Aorta (tissue), 5 donors: ENCODE results near the gene FRMD5. TPM values are rescaled to one million over a fixed set of nuclear protein-coding genes. Genes with fewer than 3 reads are reported as not detected.

Experiments
- ATAC-seq: fragments of 200-7000 bp; cut with Tn5 transposase; one replicate; pipeline ENCODE4 v1.9.1; 2022; ENCODE audit warnings: moderate library complexity; ENCODE audit not compliant: low FRiP score
- DNase-seq, 2 donors: peaks; one replicate each; pipeline ENCODE4 v3.0.0-alpha.2; 2020
- H3K27ac ChIP-seq, 2 donors: one replicate each; pipeline ENCODE4 v1.5.1; 2013; ENCODE audit warnings: low read length in 2 of 2, mild to moderate bottlenecking in 2 of 2, moderate library complexity in 2 of 2, control low read depth in 1 of 2, inconsistent platforms in 1 of 2, low read depth in 1 of 2
- H3K27me3 ChIP-seq, 2 donors: one replicate each; pipeline ENCODE4 v1.6.1; 2013; ENCODE audit warnings: control low read depth in 1 of 2, low read length in 1 of 2, mild to moderate bottlenecking in 1 of 2, moderate library complexity in 1 of 2; ENCODE audit not compliant: insufficient read depth in 2 of 2, control insufficient read depth in 1 of 2
- H3K36me3 ChIP-seq, 2 donors: one replicate each; pipeline ENCODE4 v1.6.1; 2013; ENCODE audit warnings: control low read depth in 1 of 2, low read length in 1 of 2, mild to moderate bottlenecking in 1 of 2; ENCODE audit not compliant: insufficient read depth in 2 of 2, control insufficient read depth in 1 of 2
- H3K4me1 ChIP-seq, 2 donors: one replicate each; pipeline ENCODE4 v1.6.1; 2013; ENCODE audit warnings: low read length in 2 of 2, control low read depth in 1 of 2, mild to moderate bottlenecking in 1 of 2, moderate library complexity in 1 of 2; ENCODE audit not compliant: insufficient read depth in 2 of 2, control insufficient read depth in 1 of 2
- H3K4me3 ChIP-seq, 2 donors: one replicate each; pipeline ENCODE4 v1.5.1; 2013; ENCODE audit warnings: low read length in 2 of 2, control low read depth in 1 of 2, mild to moderate bottlenecking in 1 of 2
- H3K9me3 ChIP-seq: one replicate; pipeline ENCODE4 v1.6.1; 2013; ENCODE audit warnings: mild to moderate bottlenecking, low read length; ENCODE audit not compliant: control insufficient read depth
- WGBS, 2 donors: extraction: QIAGEN DNeasy Blood & Tissue Kit; methylation state at CpG; one replicate each; pipeline ENCODE4 v1.1.7; 2013; 5-methylcytosine and 5-hydroxymethylcytosine counted together
- intact Hi-C, 2 donors: fragments of 100-400 bp; cut with DNase I; formaldehyde crosslinking; loops; one replicate each; pipeline versions ENCODE4 v1.14.2 to v1.15.0; 2022
- polyA plus RNA-seq, 2 donors: library from polyadenylated mRNA; stranded (reverse); fragments of 200-250 nt; gene quantifications; one replicate each; pipeline ENCODE4 v1.2.3, GENCODE V29; 2013
- total RNA-seq, 2 donors: library from RNA; stranded (reverse); fragmentation: NEBNext Ultra II Directional; extraction: Animal tissue kit (Norgen Biotek cat#: 25700); gene quantifications; one replicate each; pipeline ENCODE4 v1.2.1, GENCODE V29; 2021
- donor health status: healthy with polysubstance abuse.
- donor health status: Bipolar disorder and iron deficiency.
- donor health status: DM: no; HTN: no; CAD: no.
- donor health status: DM: no; HTN: no; CAD: no.
- donor health status: DM: yes; HTN: yes; CAD: no.

FRMD5 gene
- total and polyA plus RNA-seq, 4 donors = 0.18 to 0.88 (median 0.58) TPM

DNA sequence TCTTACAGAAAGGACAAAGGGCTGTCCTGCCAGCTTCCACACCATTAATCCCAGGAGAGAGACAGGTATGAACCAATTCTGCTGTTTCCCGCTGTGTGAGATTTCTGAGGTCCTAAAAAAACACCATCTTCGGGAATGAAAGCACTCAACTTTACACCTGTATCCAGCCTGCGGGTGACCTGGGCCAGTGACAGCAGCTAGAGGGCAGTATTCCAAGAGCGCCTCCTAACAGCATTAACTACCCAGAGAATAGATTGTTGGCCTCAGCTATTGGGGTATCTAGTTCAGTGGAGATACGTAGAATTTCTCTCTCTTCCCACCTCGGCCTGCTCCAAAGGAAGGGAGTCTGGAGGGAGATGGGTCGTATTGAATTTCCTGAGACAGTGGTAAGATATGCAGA is 313.1 kb downstream of the FRMD5 start:
- Histone ChIP-seq H3K27ac (no peak overlapping the region), H3K4me3 (no peak overlapping the region), H3K4me1 (no peaks in the 10 kb centered on the region), H3K36me3 (no peaks in the 10 kb centered on the region), H3K9me3 (no peaks in the 10 kb centered on the region), H3K27me3 (no peaks in the 10 kb centered on the region)
- intact Hi-C loops = no loop called here
- no peak for DNase-seq
- ATAC-seq = no peak
- 87 to 88% methylated on average over 7 of the region's 7 CpGs for WGBS, 2 donors

- no peaks in the 10 kb centered on the region for H3K9me3 ChIP-seq
- ATAC-seq (no peak), DNase-seq (no peak)
- no peak overlapping the region for H3K4me3 ChIP-seq
- H3K27ac ChIP-seq = no peak overlapping the region
- H3K36me3 ChIP-seq = no peaks in the 10 kb centered on the region
- H3K4me1 ChIP-seq = no peaks in the 10 kb centered on the region
- no peaks in the 10 kb centered on the region for H3K27me3 ChIP-seq
- intact Hi-C loops = no loop called here
- WGBS, 2 donors = 90 to 93% methylated on average over 4 of the region's 4 CpGs
These were observed 313.8 kb downstream of the FRMD5 start for GRCh38 chr15:43881245-43881644.

GRCh38 chr15:43880406-43881194 is 314.5 kb downstream of the FRMD5 start:
- 86 to 87% methylated on average over 5 of the region's 5 CpGs for WGBS, 2 donors
- DNase-seq (no peak), ATAC-seq (no peak)

GRCh38 chr15:43879386-43880355 is 315.4 kb downstream of the FRMD5 start:
- ATAC-seq (no peak), DNase-seq (no peak)
- intact Hi-C loops = no loop called here
- Histone ChIP-seq H3K36me3 (no peaks in the 10 kb centered on the region), H3K27me3 (no peaks in the 10 kb centered on the region), H3K4me3 (no peak overlapping the region), H3K4me1 (no peaks in the 10 kb centered on the region), H3K9me3 (no peaks in the 10 kb centered on the region), H3K27ac (no peak overlapping the region)
- 86% methylated on average over 15 of the region's 15 CpGs for WGBS, 2 donors

More at GRCh38 chr15:43880406-43881194, 314.5 kb downstream of the FRMD5 start:
- intact Hi-C loops = no loop called here
- Histone ChIP-seq H3K27ac (no peak overlapping the region), H3K36me3 (no peaks in the 10 kb centered on the region), H3K4me1 (no peaks in the 10 kb centered on the region), H3K4me3 (no peak overlapping the region), H3K27me3 (no peaks in the 10 kb centered on the region), H3K9me3 (no peaks in the 10 kb centered on the region)

DNA sequence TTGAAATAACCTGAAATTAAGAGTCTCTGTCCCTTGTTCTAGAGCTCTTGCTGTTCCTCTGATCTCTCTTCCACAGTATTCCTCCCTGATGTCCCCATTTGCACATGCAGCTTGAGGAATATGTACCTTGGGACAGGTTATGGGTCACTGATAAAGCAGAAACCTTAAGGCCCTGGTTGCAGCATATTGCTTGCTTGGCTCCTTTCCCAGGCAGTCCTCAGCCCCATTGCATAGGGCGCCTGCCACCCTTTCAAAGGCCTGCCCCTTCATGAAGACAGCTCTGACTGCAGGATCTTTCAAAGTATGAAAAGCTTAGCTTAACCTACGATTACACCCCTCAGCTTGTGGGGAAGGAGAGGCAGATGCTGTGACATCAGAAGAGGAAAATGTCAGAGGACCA is 316.6 kb downstream of the FRMD5 start:
- intact Hi-C loops = no loop called here
- ATAC-seq = no peak
- no peaks in the 10 kb centered on the region for H3K27me3 ChIP-seq
- H3K9me3 ChIP-seq = no peaks in the 10 kb centered on the region
- WGBS, 2 donors = 91 to 93% methylated on average over 2 of the region's 2 CpGs
- no peak for DNase-seq
- no peak overlapping the region for H3K27ac ChIP-seq
- H3K4me1 ChIP-seq = no peaks in the 10 kb centered on the region
- no peaks in the 10 kb centered on the region for H3K36me3 ChIP-seq
- no peak overlapping the region for H3K4me3 ChIP-seq

- intact Hi-C loops = no loop called here
- no peaks in the 10 kb centered on the region for H3K36me3 ChIP-seq
- ATAC-seq (no peak), DNase-seq (no peak)
- H3K4me3 ChIP-seq = no peak overlapping the region
- no peak overlapping the region for H3K27ac ChIP-seq
- H3K4me1 ChIP-seq = no peaks in the 10 kb centered on the region
- H3K27me3 ChIP-seq = no peaks in the 10 kb centered on the region
- WGBS, 2 donors = 81 to 87% methylated on average over 4 of the region's 4 CpGs
- no peaks in the 10 kb centered on the region for H3K9me3 ChIP-seq
These were observed 317.7 kb downstream of the FRMD5 start for GRCh38 chr15:43877371-43877770.

DNA sequence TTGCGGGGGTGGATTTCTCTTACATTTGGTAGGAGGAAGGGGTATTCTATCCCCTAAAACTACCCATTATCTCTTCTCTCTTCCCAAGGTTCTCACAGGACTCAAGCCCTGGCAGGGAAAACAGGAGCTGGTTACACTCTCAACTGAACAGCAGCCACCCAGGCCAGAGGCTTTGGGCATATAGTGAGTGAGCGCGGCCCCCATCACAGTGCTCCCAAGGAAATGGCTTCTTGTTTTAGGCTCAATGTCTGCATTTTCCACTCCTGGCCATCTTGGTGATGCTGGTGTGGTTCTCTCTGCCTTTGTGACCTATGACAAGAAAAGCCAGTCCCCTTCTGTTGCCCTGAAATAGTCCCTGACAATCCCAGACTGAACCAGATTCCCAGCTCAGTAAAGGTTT is 318.2 kb downstream of the FRMD5 start:
- Histone ChIP-seq H3K27ac (no peak overlapping the region), H3K4me1 (no peaks in the 10 kb centered on the region), H3K27me3 (no peaks in the 10 kb centered on the region), H3K4me3 (no peak overlapping the region), H3K9me3 (no peaks in the 10 kb centered on the region), H3K36me3 (no peaks in the 10 kb centered on the region)
- whole genome bisulfite sequencing, 2 donors = 98 to 99% methylated on average over 3 of the region's 3 CpGs
- intact Hi-C loops = no loop called here
- DNase-seq (no peak), ATAC-seq (no peak)

DNA sequence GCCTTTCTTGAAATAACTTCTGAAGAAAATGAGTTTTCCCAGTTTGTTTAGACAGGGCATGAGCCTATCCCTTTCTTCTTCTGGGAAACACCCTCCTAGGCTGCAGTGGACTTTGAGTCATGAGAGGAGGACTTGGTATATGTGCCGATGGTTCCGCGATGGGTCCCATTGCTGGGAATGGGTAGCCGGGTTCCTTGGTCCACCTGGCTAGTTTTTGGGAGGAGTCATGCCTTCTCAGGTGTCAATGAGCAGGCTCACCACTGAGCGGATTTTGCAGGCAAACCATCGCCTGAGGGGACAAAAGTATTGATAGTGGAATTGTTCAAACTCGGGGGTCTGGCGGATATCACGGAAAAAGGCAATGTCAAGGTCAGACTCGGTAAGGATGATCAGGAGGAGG is 321.4 kb downstream of the FRMD5 start:
- Histone ChIP-seq H3K36me3 (no peaks in the 10 kb centered on the region), H3K4me1 (no peaks in the 10 kb centered on the region), H3K4me3 (no peak overlapping the region), H3K27me3 (no peaks in the 10 kb centered on the region), H3K9me3 (no peaks in the 10 kb centered on the region), H3K27ac (no peak overlapping the region)
- WGBS, 2 donors = 95% methylated on average over 10 of the region's 10 CpGs
- ATAC-seq (no peak), DNase-seq (no peak)
- intact Hi-C loops = loop anchor here (2.0 to 5.0 kb wide), 2 partner anchors 345 to 349 kb away; no protein-coding TSS in a partner anchor
